ENCODE results near the gene PTGDS. TPM values are rescaled to one million over a fixed set of nuclear protein-coding genes. Genes with fewer than 3 reads are reported as not detected.

Gene PTGDS
- total RNA-seq, 1 experiment from 2014 or later, result not detected

- peaks cover 3% of the 10 kb centered on the region for H3K9me3 ChIP-seq
- H3K27me3 ChIP-seq (replicated peaks; ENCODE audit: control insufficient read depth, insufficient read depth, low read length), result no peaks in the 10 kb centered on the region
- TF ChIP-seq CTCF (IDR thresholded peaks at IDR 0.05; ENCODE audit: insufficient read depth in 1 of 2, low read depth in 1 of 2, low read length in 1 of 2, severe bottlenecking in 1 of 2, unreplicated experiment in 1 of 2), result no peak
- peaks cover 69% of the 10 kb centered on the region for H3K36me3 Mint-ChIP-seq (ENCODE audit: insufficient read depth, unreplicated experiment)
- intact Hi-C loops (cut with micrococcal nuclease; ENCODE audit: unreplicated experiment), result no loop called here
- H3K4me1 ChIP-seq, result no peaks in the 10 kb centered on the region
- no peak for DNase-seq
- no TSS peak for BruUV-seq (replicated peaks)
- POLR2A ChIA-PET, result no interaction called here
- no peaks in the 10 kb centered on the region for H3K27me3 Mint-ChIP-seq (ENCODE audit: insufficient read depth, unreplicated experiment)
- H3K4me3 ChIP-seq (ENCODE audit: low read depth, low read length), result no peak overlapping the region
- no peak overlapping the region for H3K27ac Mint-ChIP-seq (ENCODE audit: unreplicated experiment)
- CTCF ChIA-PET, result interaction anchor here (0.6 to 0.9 kb wide), 2 partner anchors 97 to 99 kb away, joined by 3 read pairs; no protein-coding TSS in a partner anchor
- no peak overlapping the region for H3K4me3 Mint-ChIP-seq (ENCODE audit: unreplicated experiment)
- H3K9me3 Mint-ChIP-seq (ENCODE audit: unreplicated experiment), result no peaks in the 10 kb centered on the region
- peaks cover 1% of the 10 kb centered on the region for H3K36me3 ChIP-seq (ENCODE audit: control insufficient read depth, insufficient read depth, low read length)
- peaks cover 5% of the 10 kb centered on the region for H3K4me1 Mint-ChIP-seq (ENCODE audit: low read depth, unreplicated experiment)
Measured at GRCh38 chr9:136936645-136937170, 40.6 kb upstream of the PTGDS start.

GRCh38 chr9:136937186-136938001, 39.9 kb upstream of the PTGDS start:
- H3K27me3 Mint-ChIP-seq (ENCODE audit: insufficient read depth, unreplicated experiment), result no peaks in the 10 kb centered on the region
- peaks cover 69% of the 10 kb centered on the region for H3K36me3 Mint-ChIP-seq (ENCODE audit: insufficient read depth, unreplicated experiment)
- Histone ChIP-seq H3K27me3 (replicated peaks; ENCODE audit: control insufficient read depth, insufficient read depth, low read length) (no peaks in the 10 kb centered on the region), H3K4me1 (no peaks in the 10 kb centered on the region), H3K9me3 (no peaks in the 10 kb centered on the region), H3K36me3 (ENCODE audit: control insufficient read depth, insufficient read depth, low read length) (peaks cover 1% of the 10 kb centered on the region), H3K4me3 (ENCODE audit: low read depth, low read length) (no peak overlapping the region)
- no peak for TF ChIP-seq CTCF (IDR thresholded peaks at IDR 0.05; ENCODE audit: insufficient read depth in 1 of 2, low read depth in 1 of 2, low read length in 1 of 2, severe bottlenecking in 1 of 2, unreplicated experiment in 1 of 2)
- DNase-seq, result no peak
- ChIA-PET CTCF (interaction anchor here (0.6 to 0.9 kb wide), 3 partner anchors 96 to 118 kb away, joined by 3 read pairs; no protein-coding TSS in a partner anchor), POLR2A (no interaction called here)
- H3K4me3 Mint-ChIP-seq (ENCODE audit: unreplicated experiment), result no peak overlapping the region
- peaks cover 5% of the 10 kb centered on the region for H3K4me1 Mint-ChIP-seq (ENCODE audit: low read depth, unreplicated experiment)
- BruUV-seq (replicated peaks), result no TSS peak
- no peaks in the 10 kb centered on the region for H3K9me3 Mint-ChIP-seq (ENCODE audit: unreplicated experiment)
- intact Hi-C loops (cut with micrococcal nuclease; ENCODE audit: unreplicated experiment), result no loop called here
- H3K27ac Mint-ChIP-seq (ENCODE audit: unreplicated experiment), result no peak overlapping the region

- H3K4me1 Mint-ChIP-seq (ENCODE audit: low read depth, unreplicated experiment), result no peaks in the 10 kb centered on the region
- peaks cover 77% of the 10 kb centered on the region for H3K36me3 Mint-ChIP-seq (ENCODE audit: insufficient read depth, unreplicated experiment)
- no peaks in the 10 kb centered on the region for H3K9me3 ChIP-seq
- H3K27me3 ChIP-seq (replicated peaks; ENCODE audit: control insufficient read depth, insufficient read depth, low read length), result no peaks in the 10 kb centered on the region
- CTCF ChIA-PET, result no interaction called here
- H3K4me3 Mint-ChIP-seq (ENCODE audit: unreplicated experiment), result no peak overlapping the region
- H3K4me3 ChIP-seq (ENCODE audit: low read depth, low read length), result no peak overlapping the region
- no TSS peak for BruUV-seq (replicated peaks)
- peaks cover 8% of the 10 kb centered on the region; the same call in 1 of the 2 replicates for H3K4me1 ChIP-seq
- intact Hi-C loops (cut with micrococcal nuclease; ENCODE audit: unreplicated experiment), result no loop called here
- H3K9me3 Mint-ChIP-seq (ENCODE audit: unreplicated experiment), result no peaks in the 10 kb centered on the region
- POLR2A ChIA-PET, result no interaction called here
- DNase-seq, result peak in 1 of 2 experiments; percentile 29
- H3K27me3 Mint-ChIP-seq (ENCODE audit: insufficient read depth, unreplicated experiment), result no peaks in the 10 kb centered on the region
- TF ChIP-seq CTCF (IDR thresholded peaks at IDR 0.05; ENCODE audit: insufficient read depth in 1 of 2, low read depth in 1 of 2, low read length in 1 of 2, severe bottlenecking in 1 of 2, unreplicated experiment in 1 of 2), result no peak
- peaks cover 1% of the 10 kb centered on the region for H3K36me3 ChIP-seq (ENCODE audit: control insufficient read depth, insufficient read depth, low read length)
- H3K27ac Mint-ChIP-seq (ENCODE audit: unreplicated experiment), result peak overlapping the region; percentile 26
Measured at GRCh38 chr9:136939431-136939995, 37.8 kb upstream of the PTGDS start.

Data from Caco-2 (cell line).